CD14-positive monocyte (primary cell): Measurements from ENCODE around the gene SULF2. TPM values are rescaled to one million over a fixed set of nuclear protein-coding genes. Genes with fewer than 3 reads are reported as not detected.

ENCODE experiments used
- DNase-seq, 3 donors: peaks; one replicate each; pipeline ENCODE4 v3.0.0-alpha.2; 2011 to 2022
- H2AFZ ChIP-seq: 2 replicates; pipeline ENCODE4 v1.6.0; 2012; ENCODE audit warnings: mild to moderate bottlenecking, low read depth, low read length, inconsistent platforms; ENCODE audit not compliant: insufficient read depth, poor library complexity, severe bottlenecking
- H3K27ac ChIP-seq, 2 donors: 1 replicate in 1 of 2; 2 replicates in 1 of 2; pipeline ENCODE4 v1.5.1; 2012 to 2013; ENCODE audit warnings: low read length in 2 of 2, control low read depth in 1 of 2, inconsistent platforms in 1 of 2, low read depth in 1 of 2, mild to moderate bottlenecking in 1 of 2
- H3K27me3 ChIP-seq, 2 donors: one replicate each; pipeline versions ENCODE4 v1.6.0 to v1.6.1; 2011 to 2013; ENCODE audit warnings: low read length in 2 of 2; ENCODE audit not compliant: control insufficient read depth in 2 of 2, insufficient read depth in 2 of 2
- H3K36me3 ChIP-seq, 2 donors: replicated peaks in 1 of 2; 1 replicate in 1 of 2; 2 replicates in 1 of 2; pipeline versions ENCODE4 v1.5.1 to v1.6.1; 2012 to 2013; ENCODE audit warnings: low read length in 2 of 2, control low read depth in 1 of 2, inconsistent platforms in 1 of 2, mild to moderate bottlenecking in 1 of 2; ENCODE audit not compliant: insufficient read depth in 2 of 2, control insufficient read depth in 1 of 2
- H3K4me1 ChIP-seq, 2 donors: 1 replicate in 1 of 2; 2 replicates in 1 of 2; pipeline versions ENCODE4 v1.5.1 to v1.6.1; 2012 to 2013; ENCODE audit warnings: low read length in 2 of 2, control low read depth in 1 of 2, inconsistent platforms in 1 of 2, mild to moderate bottlenecking in 1 of 2, moderate library complexity in 1 of 2; ENCODE audit not compliant: insufficient read depth in 2 of 2, control insufficient read depth in 1 of 2
- H3K4me2 ChIP-seq: replicated peaks from 2 replicates; pipeline ENCODE3; 2012; ENCODE audit warnings: low read length, moderate library complexity, mild to moderate bottlenecking; ENCODE audit not compliant: poor library complexity, severe bottlenecking; ENCODE audit errors: extremely low read depth
- H3K4me3 ChIP-seq, 3 experiments: fragments of 200-600 bp in 1 of 3; sonication (generic) in 1 of 3; replicated peaks in 1 of 3; 1 replicate in 2 of 3; 2 replicates in 1 of 3; pipeline ENCODE4 v1.5.1; 2011 to 2013; ENCODE audit warnings: low read length in 3 of 3, mild to moderate bottlenecking in 3 of 3, control low read depth in 2 of 3, low read depth in 2 of 3, inconsistent platforms in 1 of 3, moderate library complexity in 1 of 3
- H3K79me2 ChIP-seq: 2 replicates; pipeline ENCODE4 v1.6.0; 2012; ENCODE audit warnings: mild to moderate bottlenecking, control low read depth, inconsistent platforms, low read length, moderate library complexity; ENCODE audit not compliant: insufficient read depth
- H3K9ac ChIP-seq: 2 replicates; pipeline ENCODE4 v1.6.0; 2017; ENCODE audit warnings: low read length, mild to moderate bottlenecking; ENCODE audit not compliant: insufficient read depth, poor library complexity, severe bottlenecking
- H3K9me3 ChIP-seq, 2 donors: replicated peaks in 1 of 2; 1 replicate in 1 of 2; 2 replicates in 1 of 2; pipeline versions ENCODE4 v1.5.1 to v1.6.1; 2012 to 2013; ENCODE audit warnings: low read length in 2 of 2, control low read depth in 1 of 2; ENCODE audit not compliant: control insufficient read depth in 1 of 2, insufficient read depth in 1 of 2
- H4K20me1 ChIP-seq: 2 replicates; pipeline ENCODE4 v1.6.0; 2012; ENCODE audit warnings: mild to moderate bottlenecking, low read length, control low read depth, moderate library complexity; ENCODE audit not compliant: insufficient read depth
- H3K27ac Mint-ChIP-seq, 7 donors: one replicate each; pipeline ENCODE4 v1.8.0; 2020; ENCODE audit warnings: mild to moderate bottlenecking in 7 of 7, mixed read lengths in 7 of 7, moderate library complexity in 6 of 7, inconsistent platforms in 2 of 7
- H3K27me3 Mint-ChIP-seq, 3 donors: one replicate each; pipeline ENCODE4 v1.8.0; 2021 to 2022; ENCODE audit warnings: low read depth in 3 of 3, mild to moderate bottlenecking in 3 of 3, mixed read lengths in 3 of 3, moderate library complexity in 3 of 3, inconsistent platforms in 1 of 3
- H3K36me3 Mint-ChIP-seq, 2 donors: one replicate each; pipeline ENCODE4 v1.8.0; 2020; ENCODE audit warnings: mixed read lengths in 2 of 2, inconsistent platforms in 1 of 2, mild to moderate bottlenecking in 1 of 2
- H3K4me1 Mint-ChIP-seq: one replicate; pipeline ENCODE4 v1.8.0; 2020; ENCODE audit warnings: mild to moderate bottlenecking, mixed read lengths
- H3K4me3 Mint-ChIP-seq, 2 donors: one replicate each; pipeline ENCODE4 v1.8.0; 2020; ENCODE audit warnings: mild to moderate bottlenecking in 2 of 2, mixed read lengths in 2 of 2, moderate library complexity in 1 of 2
- H3K9me3 Mint-ChIP-seq, 7 donors: one replicate each; pipeline ENCODE4 v1.8.0; 2020 to 2022; ENCODE audit warnings: mixed read lengths in 7 of 7, mild to moderate bottlenecking in 6 of 7, moderate library complexity in 6 of 7, inconsistent platforms in 2 of 7
- WGBS: methylation state at CpG from one replicate; pipeline ENCODE4 v1.1.5; 2013; ENCODE audit warnings: missing lambda C conversion rate; ENCODE audit not compliant: insufficient coverage; 5-methylcytosine and 5-hydroxymethylcytosine counted together
- intact Hi-C, 2 donors: fragments of 100-400 bp; cut with micrococcal nuclease; formaldehyde crosslinking; loops; one replicate each; pipeline versions ENCODE4 v1.15.0 to v1.15.1; 2023
- polyA plus RNA-seq, 3 donors: library from polyadenylated mRNA; depleted of rRNA in 1 of 3; unstranded in 2 of 3; stranded (reverse) in 1 of 3; fragments of 300-500 nt in 2 of 3; fragments of >200 nt in 1 of 3; fragmentation: Illumina TruSeq in 2 of 3; gene quantifications; 1 replicate in 2 of 3; 2 replicates in 1 of 3; pipeline ENCODE4 v1.2.3, GENCODE V29; 2012 to 2021
- TF ChIP-seq, protein P1 (sequence below): fragments of 200-600 bp; IDR thresholded peaks from one replicate; pipeline ENCODE4 v1.8.0; 2022; ENCODE audit warnings: antibody characterized with exemption, mild to moderate bottlenecking

The SULF2 gene
- polyA plus RNA-seq, 3 donors, result 60.3 to 156 (median 75.5) TPM

DNA sequence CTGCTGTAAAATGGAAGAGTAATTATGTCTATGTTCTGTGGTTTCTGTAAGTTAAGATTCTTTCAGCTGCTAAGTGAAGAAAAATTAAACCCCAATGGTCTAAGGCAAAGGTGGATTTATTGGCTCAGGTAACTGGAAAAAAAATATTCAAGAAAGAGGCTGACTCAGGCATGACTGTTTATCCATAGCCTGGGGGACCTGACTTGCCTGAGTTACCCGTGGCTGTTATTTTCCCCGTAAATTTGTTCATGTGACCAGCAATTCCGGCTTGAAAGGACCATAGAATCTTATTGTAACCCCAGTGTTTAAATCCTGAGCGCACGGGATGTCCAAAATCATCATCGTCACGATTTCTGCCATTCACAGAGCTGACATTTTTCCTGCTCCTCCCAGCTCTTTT lies 32.3 kb upstream of the SULF2 start:
- no peak overlapping the region for H3K27ac ChIP-seq
- no peak overlapping the region for H3K4me3 ChIP-seq
- Mint-ChIP-seq H3K9me3 (peaks cover 0 to 3% (median 0%) of the 10 kb centered on the region in 7 donors), H3K36me3 (no peaks in the 10 kb centered on the region), H3K4me1 (peaks cover 5% of the 10 kb centered on the region), H3K27me3 (peaks cover 16 to 51% (median 31%) of the 10 kb centered on the region in 3 donors), H3K4me3 (no peak overlapping the region), H3K27ac (no peak overlapping the region)
- DNase-seq, result no peak
- WGBS, result 93% methylated on average over 7 of the region's 7 CpGs
- no peaks in the 10 kb centered on the region for H3K9me3 ChIP-seq
- H4K20me1 ChIP-seq, result no peaks in the 10 kb centered on the region
- H3K4me1 ChIP-seq, result no peaks in the 10 kb centered on the region
- no peaks in the 10 kb centered on the region for H3K79me2 ChIP-seq
- no peak overlapping the region for H3K9ac ChIP-seq
- TF ChIP-seq, protein P1, sequence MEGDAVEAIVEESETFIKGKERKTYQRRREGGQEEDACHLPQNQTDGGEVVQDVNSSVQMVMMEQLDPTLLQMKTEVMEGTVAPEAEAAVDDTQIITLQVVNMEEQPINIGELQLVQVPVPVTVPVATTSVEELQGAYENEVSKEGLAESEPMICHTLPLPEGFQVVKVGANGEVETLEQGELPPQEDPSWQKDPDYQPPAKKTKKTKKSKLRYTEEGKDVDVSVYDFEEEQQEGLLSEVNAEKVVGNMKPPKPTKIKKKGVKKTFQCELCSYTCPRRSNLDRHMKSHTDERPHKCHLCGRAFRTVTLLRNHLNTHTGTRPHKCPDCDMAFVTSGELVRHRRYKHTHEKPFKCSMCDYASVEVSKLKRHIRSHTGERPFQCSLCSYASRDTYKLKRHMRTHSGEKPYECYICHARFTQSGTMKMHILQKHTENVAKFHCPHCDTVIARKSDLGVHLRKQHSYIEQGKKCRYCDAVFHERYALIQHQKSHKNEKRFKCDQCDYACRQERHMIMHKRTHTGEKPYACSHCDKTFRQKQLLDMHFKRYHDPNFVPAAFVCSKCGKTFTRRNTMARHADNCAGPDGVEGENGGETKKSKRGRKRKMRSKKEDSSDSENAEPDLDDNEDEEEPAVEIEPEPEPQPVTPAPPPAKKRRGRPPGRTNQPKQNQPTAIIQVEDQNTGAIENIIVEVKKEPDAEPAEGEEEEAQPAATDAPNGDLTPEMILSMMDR, result no peak
- no peak overlapping the region for H2AFZ ChIP-seq
- intact Hi-C loops, result loop anchor here (5.0 to 10.0 kb wide), 2 partner anchors 77 to 80 kb away; no protein-coding TSS in a partner anchor
- H3K36me3 ChIP-seq, result no peaks in the 10 kb centered on the region
- H3K27me3 ChIP-seq, result peaks cover 0 to 14% of the 10 kb centered on the region in 2 donors
- no peak overlapping the region for H3K4me2 ChIP-seq

DNA sequence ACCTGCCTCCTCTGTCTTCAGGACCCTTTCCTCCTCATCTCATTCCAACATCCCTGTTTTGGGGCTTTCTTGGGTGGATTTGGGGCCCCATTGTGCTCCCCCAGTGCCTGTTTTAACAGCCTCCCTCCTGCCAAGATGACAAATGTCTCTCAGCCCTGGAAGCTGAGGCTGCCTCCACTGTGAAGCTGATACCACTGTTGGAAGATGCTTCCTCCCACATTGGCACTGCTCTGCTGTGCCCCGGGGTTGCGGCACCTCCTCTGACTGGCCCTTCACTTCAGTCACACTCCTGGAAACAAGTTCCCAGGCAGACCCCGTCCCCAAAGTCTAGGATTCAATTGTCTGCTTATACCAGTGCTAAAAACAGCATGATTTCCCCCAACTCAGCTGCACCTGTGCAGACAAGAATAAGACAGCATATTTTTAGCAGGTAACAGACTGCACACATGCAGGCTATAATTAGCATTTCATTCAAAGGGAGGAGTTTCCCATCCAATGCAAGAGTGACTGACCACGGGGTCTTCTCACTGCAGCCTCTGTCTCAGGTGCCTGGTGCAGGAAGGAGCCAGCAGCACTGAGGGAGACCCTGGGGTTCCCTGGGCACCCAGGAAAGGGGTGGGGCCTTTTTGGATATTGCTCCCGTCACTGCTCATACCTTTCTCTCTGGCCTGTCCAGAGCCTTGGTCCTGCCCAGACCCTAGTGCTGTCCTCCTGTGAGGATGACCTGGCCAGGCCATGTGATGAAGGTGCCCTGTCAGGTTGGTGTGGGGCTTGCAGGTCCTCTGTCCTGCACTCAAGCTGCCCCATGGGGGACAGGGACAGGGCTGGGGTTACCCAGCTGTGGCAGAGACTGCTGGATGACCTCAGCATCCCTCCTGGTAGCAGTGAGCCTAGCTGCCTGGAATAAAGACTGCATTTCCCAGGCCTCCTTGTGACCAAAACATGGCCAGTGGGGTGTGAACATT lies 31.5 kb upstream of the SULF2 start:
- H3K36me3 Mint-ChIP-seq, result no peaks in the 10 kb centered on the region
- peaks cover 17 to 53% (median 31%) of the 10 kb centered on the region in 3 donors for H3K27me3 Mint-ChIP-seq
- H3K4me3 ChIP-seq, result no peak overlapping the region
- H3K4me3 Mint-ChIP-seq, result no peak overlapping the region
- no peaks in the 10 kb centered on the region for H3K4me1 Mint-ChIP-seq
- no peak overlapping the region for H3K27ac ChIP-seq
- H3K27ac Mint-ChIP-seq, result no peak overlapping the region
- H3K9me3 ChIP-seq, result no peaks in the 10 kb centered on the region
- H3K36me3 ChIP-seq, result no peaks in the 10 kb centered on the region
- 63% methylated on average over 5 of the region's 5 CpGs for WGBS
- H3K9ac ChIP-seq, result no peak overlapping the region
- no peaks in the 10 kb centered on the region for H4K20me1 ChIP-seq
- TF ChIP-seq, protein P1, result no peak
- intact Hi-C loops, result loop anchor here (5.0 to 10.0 kb wide), 2 partner anchors 78 to 81 kb away; no protein-coding TSS in a partner anchor
- no peak for DNase-seq
- peaks cover 0 to 3% (median 0%) of the 10 kb centered on the region in 7 donors for H3K9me3 Mint-ChIP-seq
- no peaks in the 10 kb centered on the region for H3K4me1 ChIP-seq
- H3K27me3 ChIP-seq, result peaks cover 5 to 14% of the 10 kb centered on the region in 2 donors
- no peak overlapping the region for H2AFZ ChIP-seq
- no peak overlapping the region for H3K4me2 ChIP-seq
- no peaks in the 10 kb centered on the region for H3K79me2 ChIP-seq
